Activated T-helper 1 cell treated with anti-CD3 and anti-CD28 coated beads, Interleukin-12 subunit alpha, Interleukin-12 subunit beta, Interleukin-2, Interleukin-4 antibody, amounts not matched to agents 30 ng/mL and 10 ng/mL and 1 ng/mL, durations not matched to agents 14 hours and 24 hours and 36 hours (primary cell): ENCODE data around the gene C11orf98. TPM values are rescaled to one million over a fixed set of nuclear protein-coding genes. Genes with fewer than 3 reads are reported as not detected.
A peak's percentile ranks its signal among the peaks of the same experiment; 100 is the strongest.

Experiments used
- DNase-seq: peaks from one replicate; pipeline ENCODE4 v3.0.0; 2021; ENCODE audit warnings: low spot score
- H3K27ac Mint-ChIP-seq: one replicate; pipeline ENCODE4 v1.8.0; 2021; ENCODE audit warnings: mild to moderate bottlenecking, mixed read lengths
- H3K27me3 Mint-ChIP-seq: one replicate; pipeline ENCODE4 v1.8.0; 2022; ENCODE audit warnings: mild to moderate bottlenecking, moderate library complexity, mixed read lengths; ENCODE audit not compliant: insufficient read depth
- H3K36me3 Mint-ChIP-seq: one replicate; pipeline ENCODE4 v1.8.0; 2021; ENCODE audit warnings: low read depth, mixed read lengths
- H3K4me1 Mint-ChIP-seq: one replicate; pipeline ENCODE4 v1.8.0; 2021; ENCODE audit warnings: low read depth, mixed read lengths
- H3K4me3 Mint-ChIP-seq: one replicate; pipeline ENCODE4 v1.8.0; 2021; ENCODE audit warnings: mild to moderate bottlenecking, moderate library complexity, mixed read lengths
- H3K9me3 Mint-ChIP-seq: one replicate; pipeline ENCODE4 v1.8.0; 2021; ENCODE audit warnings: mixed read lengths
- intact Hi-C: fragments of 100-400 bp; cut with micrococcal nuclease; formaldehyde crosslinking; loops from one replicate; pipeline ENCODE4 v1.15.1; 2024
- total RNA-seq: library from RNA; stranded (reverse); gene quantifications from 2 replicates; pipeline ENCODE4 v1.2.3, GENCODE V29; 2022

C11orf98 gene
- 146 and 151 TPM in 2 replicates for total RNA-seq

GRCh38 chr11:62665075-62665598 is at the start of gene C11orf98, which contains the start of gene CSKMT:
Gene C11orf98, minus strand, starts transcription at chr11:62665210. Its CDS starts 41 bp downstream, at chr11:62665169.
Gene CSKMT, plus strand, starts transcription at chr11:62665312. Its CDS starts 568 bp downstream, at chr11:62665880.
- H3K4me1 Mint-ChIP-seq, result peaks cover 33% of the 10 kb centered on the region
- H3K27me3 Mint-ChIP-seq, result no peaks in the 10 kb centered on the region
- H3K4me3 Mint-ChIP-seq, result peak within 1 kb of the TSS; percentile 98
- no peaks in the 10 kb centered on the region for H3K9me3 Mint-ChIP-seq
- H3K36me3 Mint-ChIP-seq, result peaks cover 37% of the 10 kb centered on the region
- DNase-seq, result peak; percentile 97
- H3K27ac Mint-ChIP-seq, result peak within 1 kb of the TSS; percentile 81
- intact Hi-C loops, result loop anchor here (1.0 to 2.0 kb wide), 11 partner anchors 12 to 216 kb away; partner anchors contain the start of genes EML3, GANAB, HNRNPUL2 and INTS5

GRCh38 chr11:62713343-62713742 is 48.3 kb upstream of the C11orf98 start:
- DNase-seq, result no peak
- Mint-ChIP-seq H3K36me3 (peaks cover 69% of the 10 kb centered on the region), H3K4me1 (peaks cover 87% of the 10 kb centered on the region), H3K4me3 (peak overlapping the region; percentile 75), H3K27me3 (no peaks in the 10 kb centered on the region), H3K27ac (peak overlapping the region; percentile 95), H3K9me3 (no peaks in the 10 kb centered on the region)
- intact Hi-C loops, result loop anchor here (1.0 kb wide), 1 partner anchor 11 kb away; no protein-coding TSS in a partner anchor

DNA sequence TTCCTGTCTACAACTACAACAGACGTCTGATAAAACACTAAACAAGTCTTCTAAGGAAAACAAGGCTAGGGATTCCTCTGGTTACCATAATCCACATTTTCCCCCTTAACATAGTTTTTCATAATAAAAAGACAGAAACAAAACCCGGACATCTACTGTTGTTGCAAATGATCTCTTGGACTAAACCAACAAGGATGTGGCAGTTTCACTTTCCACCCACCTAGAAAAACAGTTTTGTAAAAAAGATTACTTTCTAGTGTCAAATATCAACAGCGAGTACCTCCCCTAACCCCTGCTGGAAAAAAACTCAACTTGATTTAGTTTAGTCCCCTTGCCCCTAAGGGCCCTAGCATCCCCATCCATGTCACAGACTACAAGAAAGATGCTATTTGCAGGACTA is 47.9 kb upstream of the C11orf98 start:
- Mint-ChIP-seq H3K4me1 (peaks cover 88% of the 10 kb centered on the region), H3K4me3 (peak overlapping the region; percentile 75)

GRCh38 chr11:62712276-62712812 is 47.3 kb upstream of the C11orf98 start:
- peaks cover 61% of the 10 kb centered on the region for H3K36me3 Mint-ChIP-seq
- peaks cover 86% of the 10 kb centered on the region for H3K4me1 Mint-ChIP-seq
- DNase-seq, result no peak
- no peaks in the 10 kb centered on the region for H3K9me3 Mint-ChIP-seq
- H3K27ac Mint-ChIP-seq, result peak overlapping the region; percentile 95
- peak overlapping the region; percentile 75 for H3K4me3 Mint-ChIP-seq
- no peaks in the 10 kb centered on the region for H3K27me3 Mint-ChIP-seq
- intact Hi-C loops, result no loop called here

More for the DNA sequence above, 47.9 kb upstream of the C11orf98 start:
- Mint-ChIP-seq H3K9me3 (no peaks in the 10 kb centered on the region), H3K27ac (peak overlapping the region; percentile 95), H3K27me3 (no peaks in the 10 kb centered on the region), H3K36me3 (peaks cover 64% of the 10 kb centered on the region)
- no peak for DNase-seq
- intact Hi-C loops, result loop anchor here (1.0 kb wide), 1 partner anchor 11 kb away; no protein-coding TSS in a partner anchor

GRCh38 chr11:62710001-62710345 is 45.0 kb upstream of the C11orf98 start:
- intact Hi-C loops, result no loop called here

DNA sequence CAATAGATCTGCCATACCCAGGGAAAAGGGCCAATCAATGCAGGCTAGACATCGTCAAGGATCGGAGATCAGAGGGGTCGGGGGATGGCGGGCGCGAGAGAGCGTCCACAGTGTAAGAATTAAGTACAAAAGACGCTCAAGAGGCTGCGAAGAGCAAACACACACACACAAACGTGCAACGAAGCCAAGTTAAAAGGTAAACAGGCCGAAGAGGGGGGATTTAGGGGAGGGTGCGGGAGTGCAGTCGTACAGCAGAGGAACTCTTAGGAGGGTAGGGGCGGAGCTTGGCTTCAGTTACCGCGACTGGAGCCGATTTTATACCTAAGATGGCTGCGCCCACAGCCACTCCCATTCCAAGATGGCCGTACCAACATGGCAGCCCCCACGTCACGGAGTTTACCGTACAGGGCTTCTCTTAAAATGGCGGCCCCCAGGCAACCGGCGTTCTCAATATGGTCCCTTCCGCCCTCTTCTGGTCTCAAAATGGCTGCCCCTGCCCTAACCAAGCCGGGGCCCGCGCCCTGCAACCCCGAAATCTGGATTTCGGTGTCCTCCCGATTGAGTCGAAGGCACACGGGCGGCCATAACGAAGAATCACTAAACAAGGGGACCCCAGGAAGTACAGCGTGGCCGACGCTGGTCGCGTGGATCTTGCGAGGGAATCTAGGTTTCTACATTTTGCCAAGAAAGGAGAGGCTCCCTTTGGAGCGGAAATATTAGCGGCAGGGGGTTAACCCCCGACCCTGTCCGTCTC is 44.4 kb upstream of the C11orf98 start:
- intact Hi-C loops, result loop anchor here (1.0 to 5.0 kb wide), 14 partner anchors 18 to 587 kb away; partner anchors contain the start of genes C11orf98, CSKMT, GANAB and HNRNPUL2
- H3K4me3 Mint-ChIP-seq, result peak overlapping the region; percentile 90

More at GRCh38 chr11:62710001-62710345, 45.0 kb upstream of the C11orf98 start:
- H3K27ac Mint-ChIP-seq, result peak overlapping the region; percentile 93
- no peaks in the 10 kb centered on the region for H3K9me3 Mint-ChIP-seq
- peak; percentile 21 for DNase-seq
- peaks cover 39% of the 10 kb centered on the region for H3K36me3 Mint-ChIP-seq
- no peaks in the 10 kb centered on the region for H3K27me3 Mint-ChIP-seq
- peaks cover 79% of the 10 kb centered on the region for H3K4me1 Mint-ChIP-seq
- H3K4me3 Mint-ChIP-seq, result peak overlapping the region; percentile 90

DNA sequence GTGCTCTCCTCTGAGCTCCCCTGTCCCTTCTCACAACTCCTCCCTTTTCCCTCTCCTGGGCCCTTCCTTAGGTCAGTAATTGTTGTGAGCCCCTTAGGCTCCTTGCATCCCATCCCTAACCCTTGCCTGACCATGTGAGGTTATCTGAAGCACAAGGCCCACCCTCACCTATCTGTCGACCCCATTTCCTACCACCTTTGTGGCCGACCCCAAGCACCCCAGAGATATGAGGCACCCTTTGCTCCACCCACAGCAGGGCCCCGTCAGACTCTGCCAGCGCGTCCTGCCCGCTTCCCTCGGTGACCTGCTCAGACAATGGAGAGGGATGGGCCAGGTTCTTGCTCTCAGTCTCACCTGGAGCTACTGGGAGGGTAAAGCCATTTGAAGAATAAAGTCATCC is 43.8 kb upstream of the C11orf98 start:
- Mint-ChIP-seq H3K4me3 (peak overlapping the region; percentile 90), H3K9me3 (no peaks in the 10 kb centered on the region), H3K36me3 (peaks cover 30% of the 10 kb centered on the region), H3K4me1 (peaks cover 68% of the 10 kb centered on the region), H3K27ac (peak overlapping the region; percentile 93), H3K27me3 (no peaks in the 10 kb centered on the region)
- DNase-seq, result peak; percentile 35
- intact Hi-C loops, result loop anchor here (1.0 to 5.0 kb wide), 14 partner anchors 19 to 586 kb away; partner anchors contain the start of genes C11orf98, CSKMT, GANAB and HNRNPUL2

More for the DNA sequence above, 44.4 kb upstream of the C11orf98 start:
- Mint-ChIP-seq H3K27ac (peak overlapping the region; percentile 93), H3K9me3 (no peaks in the 10 kb centered on the region), H3K4me1 (peaks cover 74% of the 10 kb centered on the region), H3K36me3 (peaks cover 35% of the 10 kb centered on the region), H3K27me3 (no peaks in the 10 kb centered on the region)
- peak; percentile 94 for DNase-seq

DNA sequence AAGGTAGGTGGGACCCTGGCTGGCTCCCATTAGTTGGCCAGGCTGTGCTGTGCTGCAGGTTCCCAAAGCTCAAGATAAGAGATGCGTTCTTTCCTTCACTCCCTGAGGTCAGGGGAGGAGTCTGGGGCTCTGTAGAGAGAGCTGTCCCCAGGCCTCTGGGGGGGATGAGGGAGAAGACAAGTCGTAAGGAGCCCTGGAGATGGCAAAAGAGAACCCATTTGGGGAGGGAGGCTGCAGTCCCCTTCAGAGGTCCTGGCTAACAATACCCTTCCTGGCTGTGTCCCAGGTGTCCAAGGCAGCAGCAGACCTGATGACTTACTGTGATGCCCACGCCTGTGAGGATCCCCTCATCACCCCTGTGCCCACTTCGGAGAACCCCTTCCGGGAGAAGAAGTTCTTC is 43.4 kb upstream of the C11orf98 start:
- DNase-seq, result no peak
- Mint-ChIP-seq H3K27me3 (no peaks in the 10 kb centered on the region), H3K4me3 (peak overlapping the region; percentile 90), H3K4me1 (peaks cover 64% of the 10 kb centered on the region), H3K9me3 (no peaks in the 10 kb centered on the region), H3K27ac (peak overlapping the region; percentile 93), H3K36me3 (peaks cover 26% of the 10 kb centered on the region)
- intact Hi-C loops, result loop anchor here (2.0 to 5.0 kb wide), 2 partner anchors 44 to 586 kb away; partner anchors contain the start of genes C11orf98, CSKMT and INCENP

DNA sequence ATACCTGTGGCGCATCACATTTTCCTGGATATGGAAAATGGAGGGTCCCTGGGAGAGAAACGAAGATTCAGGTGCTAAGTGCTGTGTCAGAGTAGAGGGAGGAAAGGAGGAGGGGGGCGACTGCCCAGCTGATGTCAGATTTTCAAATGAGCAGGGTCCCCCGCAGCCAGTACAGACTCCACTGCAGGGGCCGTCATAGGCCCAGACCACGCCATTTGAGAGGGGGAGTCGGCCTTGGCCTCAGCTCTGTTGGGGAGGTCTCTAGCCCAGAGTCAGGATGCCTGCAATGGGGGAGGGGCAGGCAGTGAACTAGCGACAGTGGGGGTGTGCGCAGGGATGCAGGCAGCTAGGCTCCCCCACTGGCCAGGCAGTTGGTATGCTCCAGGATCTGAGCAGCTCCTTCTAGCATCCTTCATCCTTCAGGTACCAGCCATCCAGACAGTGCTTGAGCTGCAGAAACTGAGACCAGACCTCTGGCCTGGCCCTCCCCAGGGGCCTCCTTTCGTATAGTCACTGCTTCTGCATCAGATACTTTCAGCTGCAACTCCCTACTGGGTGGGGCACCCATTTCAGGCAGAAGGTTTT is 42.4 kb upstream of the C11orf98 start, which contains the start of the genes BSCL2 and GNG3:
Gene BSCL2 (minus strand): TSS at position 148 of the 585 bp plus-strand sequence. CDS start 229 bp downstream, outside the sequence.
Gene GNG3 (plus strand): TSS at position 400 of the 585 bp plus-strand sequence. CDS start 620 bp downstream, outside the sequence.
- Mint-ChIP-seq H3K4me1 (peaks cover 54% of the 10 kb centered on the region), H3K27ac (peak within 1 kb of the TSS; percentile 93), H3K4me3 (peak within 1 kb of the TSS; percentile 90), H3K9me3 (no peaks in the 10 kb centered on the region), H3K36me3 (peaks cover 21% of the 10 kb centered on the region), H3K27me3 (no peaks in the 10 kb centered on the region)
- DNase-seq, result no peak
- intact Hi-C loops, result loop anchor here (5.0 kb wide), 1 partner anchor 585 kb away; the partner anchor contains the start of gene INCENP

DNA sequence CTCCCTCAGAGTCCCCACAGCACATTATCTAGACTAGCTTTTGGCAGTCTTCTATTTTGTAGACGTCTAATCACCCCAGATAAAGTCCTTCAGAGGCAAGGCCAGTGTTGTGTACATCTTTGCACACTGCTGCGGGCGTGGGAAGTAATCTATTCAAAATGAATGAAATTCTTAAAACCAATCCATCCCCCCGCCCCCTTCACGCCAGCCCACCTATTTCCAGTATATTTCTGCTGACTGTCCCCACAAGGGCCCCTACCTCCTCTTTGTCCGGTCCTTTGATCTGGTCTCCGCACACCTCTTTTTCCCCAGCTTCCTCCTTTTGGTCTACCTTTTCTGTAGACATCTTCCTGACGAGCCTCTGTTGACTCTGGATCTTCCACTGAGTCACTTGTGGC is 41.8 kb upstream of the C11orf98 start:
- H3K27me3 Mint-ChIP-seq, result no peaks in the 10 kb centered on the region
- H3K9me3 Mint-ChIP-seq, result no peaks in the 10 kb centered on the region
- peak overlapping the region; percentile 45 for H3K27ac Mint-ChIP-seq
- peaks cover 21% of the 10 kb centered on the region for H3K36me3 Mint-ChIP-seq
- intact Hi-C loops, result loop anchor here (1.0 to 5.0 kb wide), 4 partner anchors 35 to 585 kb away; partner anchors contain the start of genes INCENP and LBHD1
- H3K4me1 Mint-ChIP-seq, result peaks cover 49% of the 10 kb centered on the region
- no peak for DNase-seq
- H3K4me3 Mint-ChIP-seq, result peak overlapping the region; percentile 62

DNA sequence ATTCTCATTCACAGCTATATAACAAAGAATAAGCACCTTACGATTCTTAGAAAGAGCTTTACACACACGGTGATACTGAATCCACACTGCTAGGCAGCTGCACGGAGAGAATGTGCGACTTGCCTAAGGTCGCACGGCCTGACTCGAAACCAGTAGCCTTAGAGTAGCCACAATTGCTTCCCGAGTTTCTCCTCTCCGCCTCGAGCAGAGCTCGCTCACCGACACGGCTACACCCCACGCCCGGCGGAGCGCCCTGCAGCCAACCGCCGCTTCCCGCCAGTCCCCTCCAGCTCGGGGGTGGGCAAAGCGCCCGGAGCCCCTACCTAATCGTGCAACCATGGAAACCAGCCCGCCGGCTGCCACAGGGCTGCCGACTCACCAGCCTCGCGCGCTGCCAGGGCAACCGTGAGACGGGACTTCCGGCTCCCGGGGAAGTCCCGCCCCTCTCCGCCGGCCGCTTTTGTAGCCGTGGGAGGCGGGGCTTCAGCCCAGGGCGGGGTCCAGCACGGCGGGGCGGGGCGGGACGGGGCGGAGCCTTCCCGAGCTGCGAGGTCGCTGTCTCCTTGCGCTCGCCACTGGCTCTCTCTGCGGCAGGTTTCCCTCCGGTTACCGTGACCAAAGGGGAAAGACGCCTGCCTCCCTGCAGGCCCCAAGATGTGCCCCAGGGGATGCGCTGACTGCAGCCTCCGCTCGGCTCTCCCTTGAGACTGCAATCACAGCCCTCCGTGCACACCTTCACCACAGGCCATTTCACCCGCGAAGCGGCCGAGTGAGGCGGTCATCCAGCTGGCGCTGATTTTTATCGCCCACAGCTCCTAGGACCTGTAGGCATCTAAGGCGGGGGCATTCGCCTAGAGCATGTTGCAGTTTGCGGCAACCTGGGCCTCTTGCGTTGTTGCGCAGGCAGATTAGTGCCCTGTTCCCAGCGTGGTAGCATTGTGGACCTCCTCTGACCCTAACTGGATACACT is 41.2 kb upstream of the C11orf98 start:
- Mint-ChIP-seq H3K4me1 (peaks cover 49% of the 10 kb centered on the region), H3K27ac (peak overlapping the region; percentile 79)
- intact Hi-C loops, result loop anchor here (1.0 to 5.0 kb wide), 4 partner anchors 34 to 584 kb away; partner anchors contain the start of genes INCENP and LBHD1

More for the DNA sequence above, 41.2 kb upstream of the C11orf98 start:
- Mint-ChIP-seq H3K27me3 (no peaks in the 10 kb centered on the region), H3K36me3 (peaks cover 26% of the 10 kb centered on the region), H3K4me3 (peak overlapping the region; percentile 89), H3K9me3 (no peaks in the 10 kb centered on the region)
- DNase-seq, result peak; percentile 89
